CD8-positive, alpha-beta memory T cell (primary cell): ENCODE measurements around the gene LRRC56. TPM values are rescaled to one million over a fixed set of nuclear protein-coding genes. Genes with fewer than 3 reads are reported as not detected.

Source experiments
- CTCF ChIA-PET: fragments of 350-600 bp; sonication (Branson Sonifier 250); formaldehyde crosslinking; loops from one replicate; lab custom pipeline; 2021; ENCODE audit warnings: antibody characterized with exemption; lab: Charles Lee
- POLR2A ChIA-PET: fragments of 350-600 bp; sonication (Branson Sonifier 250); formaldehyde crosslinking; loops from one replicate; lab custom pipeline; 2021; ENCODE audit warnings: antibody characterized with exemption; lab: Charles Lee
- DNase-seq, 5 donors: peaks; one replicate each; pipeline versions ENCODE4 v3.0.0 to v3.0.0-alpha.2; 2020 to 2022; ENCODE audit warnings: mixed read lengths in 1 of 5
- H3K27ac ChIP-seq: one replicate; pipeline ENCODE4 v1.7.0; 2013; ENCODE audit warnings: low read depth, mild to moderate bottlenecking, low read length, moderate library complexity
- H3K27me3 ChIP-seq: 2 replicates; pipeline ENCODE4 v1.7.0; 2013; ENCODE audit warnings: low read length, mild to moderate bottlenecking; ENCODE audit not compliant: insufficient read depth, poor library complexity, severe bottlenecking
- H3K36me3 ChIP-seq: 2 replicates; pipeline ENCODE4 v1.7.0; 2013; ENCODE audit warnings: mild to moderate bottlenecking, low read length, moderate library complexity; ENCODE audit not compliant: insufficient read depth
- H3K4me1 ChIP-seq: 2 replicates; pipeline ENCODE4 v1.7.0; 2013; ENCODE audit warnings: mild to moderate bottlenecking, low read length, moderate library complexity; ENCODE audit not compliant: insufficient read depth
- H3K4me3 ChIP-seq: 2 replicates; pipeline ENCODE4 v1.7.0; 2013; ENCODE audit warnings: mild to moderate bottlenecking, low read length
- H3K9me3 ChIP-seq: 2 replicates; pipeline ENCODE4 v1.7.0; 2013; ENCODE audit warnings: mild to moderate bottlenecking, low read length
- H3K27ac Mint-ChIP-seq, 8 donors: one replicate each; pipeline ENCODE4 v1.8.0; 2020 to 2021; ENCODE audit warnings: mixed read lengths in 8 of 8, mild to moderate bottlenecking in 6 of 8, inconsistent platforms in 3 of 8, moderate library complexity in 3 of 8
- H3K27me3 Mint-ChIP-seq, 2 donors: one replicate each; pipeline ENCODE4 v1.8.0; 2020 to 2021; ENCODE audit warnings: mixed read lengths in 2 of 2, mild to moderate bottlenecking in 1 of 2, moderate library complexity in 1 of 2
- H3K36me3 Mint-ChIP-seq, 3 donors: one replicate each; pipeline ENCODE4 v1.8.0; 2020 to 2021; ENCODE audit warnings: mixed read lengths in 3 of 3, inconsistent platforms in 1 of 3, mild to moderate bottlenecking in 1 of 3
- H3K4me1 Mint-ChIP-seq, 3 donors: one replicate each; pipeline ENCODE4 v1.8.0; 2020 to 2021; ENCODE audit warnings: mixed read lengths in 3 of 3, inconsistent platforms in 1 of 3, mild to moderate bottlenecking in 1 of 3
- H3K4me3 Mint-ChIP-seq, 7 donors: one replicate each; pipeline ENCODE4 v1.8.0; 2020 to 2021; ENCODE audit warnings: mixed read lengths in 7 of 7, mild to moderate bottlenecking in 6 of 7, moderate library complexity in 4 of 7, inconsistent platforms in 2 of 7
- H3K9me3 Mint-ChIP-seq, 5 donors: one replicate each; pipeline ENCODE4 v1.8.0; 2020 to 2022; ENCODE audit warnings: mixed read lengths in 5 of 5, mild to moderate bottlenecking in 3 of 5, moderate library complexity in 2 of 5, inconsistent platforms in 1 of 5
- polyA plus RNA-seq: library from polyadenylated mRNA; unstranded; fragments of 300-500 nt; fragmentation: Illumina TruSeq; gene quantifications from one replicate; pipeline ENCODE4 v1.2.3, GENCODE V29; 2021
- total RNA-seq, 2 experiments: library from RNA; stranded (reverse); gene quantifications; one replicate each; pipeline ENCODE4 v1.2.3, GENCODE V29; 2021

LRRC56 gene
- total and polyA plus RNA-seq, 3 experiments from 2014 or later, result 0.81 to 2.1 (median 1.8) TPM

GRCh38 chr11:530960-531831, 6.1 kb upstream of the LRRC56 start:
- no peak overlapping the region for H3K4me3 ChIP-seq
- CTCF ChIA-PET, result interaction anchor here (1.3 kb wide), 1 partner anchor 10 kb away, joined by 4 read pairs; no protein-coding TSS in a partner anchor

GRCh38 chr11:531919-532526, 5.3 kb upstream of the LRRC56 start:
- Histone ChIP-seq H3K9me3 (no peaks in the 10 kb centered on the region), H3K4me3 (no peak overlapping the region), H3K4me1 (peaks cover 23% of the 10 kb centered on the region), H3K27ac (no peak overlapping the region), H3K36me3 (no peaks in the 10 kb centered on the region), H3K27me3 (no peaks in the 10 kb centered on the region)
- DNase-seq, result no peak
- Mint-ChIP-seq H3K27me3 (no peaks in the 10 kb centered on the region), H3K4me1 (peaks cover 3 to 13% (median 5%) of the 10 kb centered on the region in 3 donors), H3K9me3 (no peaks in the 10 kb centered on the region), H3K4me3 (peak overlapping the region in 3 of 7 donors; percentile 49 to 65 (median 58)), H3K36me3 (peaks cover 0 to 18% (median 0%) of the 10 kb centered on the region in 3 donors), H3K27ac (no peak overlapping the region)
- CTCF ChIA-PET, result interaction anchor here (1.3 kb wide), 1 partner anchor 11 kb away, joined by 4 read pairs; no protein-coding TSS in a partner anchor
- POLR2A ChIA-PET, result interaction anchor here (1.4 kb wide), 1 partner anchor 194 kb away, joined by 3 read pairs; no protein-coding TSS in a partner anchor

More at GRCh38 chr11:530960-531831, 6.1 kb upstream of the LRRC56 start:
- Mint-ChIP-seq H3K27me3 (no peaks in the 10 kb centered on the region), H3K9me3 (no peaks in the 10 kb centered on the region), H3K4me3 (peak overlapping the region in 2 of 7 donors; percentile 49 to 58), H3K4me1 (peaks cover 2 to 9% (median 2%) of the 10 kb centered on the region in 3 donors), H3K27ac (no peak overlapping the region), H3K36me3 (peaks cover 0 to 17% (median 0%) of the 10 kb centered on the region in 3 donors)
- Histone ChIP-seq H3K36me3 (no peaks in the 10 kb centered on the region), H3K9me3 (no peaks in the 10 kb centered on the region), H3K27me3 (no peaks in the 10 kb centered on the region), H3K4me1 (peaks cover 14% of the 10 kb centered on the region), H3K27ac (no peak overlapping the region)
- no peak for DNase-seq
- POLR2A ChIA-PET, result no interaction called here

DNA sequence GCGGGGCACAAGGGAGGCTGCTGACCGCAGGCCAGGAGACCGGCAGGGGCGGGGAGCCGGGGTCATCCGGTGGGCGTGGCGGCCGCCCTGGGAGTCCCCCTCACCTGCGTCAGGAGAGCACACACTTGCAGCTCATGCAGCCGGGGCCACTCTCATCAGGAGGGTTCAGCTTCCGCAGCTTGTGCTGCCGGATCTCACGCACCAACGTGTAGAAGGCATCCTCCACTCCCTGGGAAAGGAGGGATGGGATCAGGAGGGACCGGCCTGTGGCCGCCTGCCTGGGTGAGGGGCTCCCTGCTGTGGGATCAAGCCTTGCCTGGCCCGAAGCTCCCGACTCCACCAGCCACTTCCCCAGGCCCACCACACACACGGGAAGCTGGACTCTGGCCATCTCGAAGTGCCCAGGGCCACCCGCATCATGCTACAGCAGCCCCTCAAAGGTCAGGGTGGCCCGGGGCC, 4.8 kb upstream of the LRRC56 start:
- Mint-ChIP-seq H3K27ac (no peak overlapping the region), H3K9me3 (no peaks in the 10 kb centered on the region), H3K4me3 (peak overlapping the region in 2 of 7 donors; percentile 49 to 58), H3K27me3 (no peaks in the 10 kb centered on the region), H3K36me3 (peaks cover 0 to 18% (median 0%) of the 10 kb centered on the region in 3 donors), H3K4me1 (peaks cover 3 to 18% (median 5%) of the 10 kb centered on the region in 3 donors)
- no peaks in the 10 kb centered on the region for H3K27me3 ChIP-seq
- H3K36me3 ChIP-seq, result no peaks in the 10 kb centered on the region
- CTCF ChIA-PET, result interaction anchor here (1.3 kb wide), 1 partner anchor 11 kb away, joined by 4 read pairs; no protein-coding TSS in a partner anchor
- no peak overlapping the region for H3K4me3 ChIP-seq
- no peak overlapping the region for H3K27ac ChIP-seq
- H3K4me1 ChIP-seq, result peaks cover 28% of the 10 kb centered on the region
- DNase-seq, result no peak
- POLR2A ChIA-PET, result interaction anchor here (1.4 kb wide), 1 partner anchor 194 kb away, joined by 3 read pairs; no protein-coding TSS in a partner anchor
- H3K9me3 ChIP-seq, result no peaks in the 10 kb centered on the region

- H3K9me3 ChIP-seq, result no peaks in the 10 kb centered on the region
- Mint-ChIP-seq H3K27me3 (no peaks in the 10 kb centered on the region), H3K9me3 (no peaks in the 10 kb centered on the region), H3K4me1 (peaks cover 3 to 23% (median 9%) of the 10 kb centered on the region in 3 donors), H3K36me3 (peaks cover 0 to 18% (median 0%) of the 10 kb centered on the region in 3 donors), H3K27ac (no peak overlapping the region), H3K4me3 (peak overlapping the region in 1 of 7 donors; percentile 48)
- no peaks in the 10 kb centered on the region for H3K27me3 ChIP-seq
- H3K4me1 ChIP-seq, result peaks cover 33% of the 10 kb centered on the region
- H3K27ac ChIP-seq, result no peak overlapping the region
- no peaks in the 10 kb centered on the region for H3K36me3 ChIP-seq
- CTCF ChIA-PET, result interaction anchor here (0.9 kb wide), 1 partner anchor 21 kb away, joined by 3 read pairs; no protein-coding TSS in a partner anchor
- no peak overlapping the region for H3K4me3 ChIP-seq
- POLR2A ChIA-PET, result interaction anchor here (1.4 kb wide), 1 partner anchor 193 kb away, joined by 3 read pairs; no protein-coding TSS in a partner anchor
- DNase-seq, result no peak
These were observed 4.2 kb upstream of the LRRC56 start for GRCh38 chr11:532986-533585.

DNA sequence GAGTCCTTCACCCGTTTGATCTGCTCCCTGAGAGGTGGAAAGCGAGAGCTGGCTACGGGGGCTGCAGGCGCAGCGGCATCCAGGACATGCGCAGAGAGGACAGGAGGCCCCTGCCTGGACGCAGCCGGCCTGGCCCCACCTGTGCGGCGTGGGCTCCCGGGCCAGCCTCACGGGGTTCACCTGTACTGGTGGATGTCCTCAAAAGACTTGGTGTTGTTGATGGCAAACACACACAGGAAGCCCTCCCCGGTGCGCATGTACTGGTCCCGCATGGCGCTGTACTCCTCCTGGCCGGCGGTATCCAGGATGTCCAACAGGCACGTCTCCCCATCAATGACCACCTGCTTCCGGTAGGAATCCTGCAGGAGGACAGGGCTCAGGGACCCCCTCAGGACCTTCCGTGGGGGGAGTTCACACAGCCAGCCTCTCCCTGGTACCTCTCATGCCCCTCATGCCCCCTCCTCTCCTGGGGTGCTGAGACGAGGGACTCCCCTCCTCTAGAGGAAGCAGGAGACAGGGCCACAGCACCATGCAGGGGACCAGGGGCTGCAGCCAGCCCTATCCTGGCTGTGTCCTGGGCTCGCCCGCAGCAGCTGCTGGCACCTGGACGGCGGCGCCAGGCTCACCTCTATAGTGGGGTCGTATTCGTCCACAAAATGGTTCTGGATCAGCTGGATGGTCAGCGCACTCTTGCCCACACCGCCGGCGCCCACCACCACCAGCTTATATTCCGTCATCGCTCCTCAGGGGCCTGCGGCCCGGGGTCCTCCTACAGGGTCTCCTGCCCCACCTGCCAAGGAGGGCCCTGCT, 3.5 kb upstream of the LRRC56 start:
- H3K36me3 Mint-ChIP-seq, result peaks cover 0 to 18% (median 0%) of the 10 kb centered on the region in 3 donors

DNA sequence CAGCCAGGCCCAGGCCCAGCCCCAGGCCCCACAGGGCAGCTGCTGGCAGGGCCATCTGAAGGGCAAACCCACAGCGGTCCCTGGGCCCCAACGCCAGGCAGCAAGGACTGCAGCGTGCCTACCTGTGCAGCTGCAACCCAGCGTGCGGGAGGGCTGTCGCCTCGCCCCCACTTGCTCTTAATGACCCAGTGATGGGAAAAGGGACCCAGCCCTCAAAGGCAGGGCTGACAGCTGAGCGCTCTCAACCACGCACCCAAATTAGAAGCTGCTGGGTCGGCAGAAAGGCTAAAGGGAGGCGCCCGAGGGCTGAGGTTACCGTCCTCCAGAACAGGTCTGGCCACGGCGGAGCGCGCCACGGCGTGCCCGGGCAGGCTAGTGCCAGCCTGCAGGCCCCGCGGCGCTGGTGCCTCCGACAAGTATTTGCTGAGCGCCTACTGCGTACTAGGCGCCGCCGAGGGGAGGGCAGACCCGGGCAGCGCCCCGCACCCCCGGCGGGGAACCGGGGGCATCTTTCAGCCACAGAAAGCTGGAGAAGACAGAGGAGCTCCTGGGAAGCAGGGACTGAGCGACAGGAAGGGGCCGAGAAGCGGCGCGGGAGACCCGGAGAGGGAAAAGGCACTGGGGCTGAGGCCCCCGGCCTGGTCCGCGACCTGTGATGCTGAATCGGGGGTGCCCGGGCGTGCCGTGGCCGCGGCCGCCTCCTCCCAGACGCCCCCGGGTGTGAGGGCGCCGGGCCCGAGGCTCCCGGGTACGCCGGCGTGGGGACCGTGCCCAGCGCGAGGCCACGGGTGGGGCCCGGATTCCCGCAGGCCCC, 2.7 kb upstream of the LRRC56 start:
- Histone ChIP-seq H3K4me3 (peak overlapping the region; percentile 64), H3K9me3 (no peaks in the 10 kb centered on the region), H3K27ac (peak overlapping the region; percentile 65), H3K4me1 (peaks cover 37% of the 10 kb centered on the region), H3K27me3 (no peaks in the 10 kb centered on the region), H3K36me3 (no peaks in the 10 kb centered on the region)
- Mint-ChIP-seq H3K36me3 (peaks cover 0 to 18% (median 0%) of the 10 kb centered on the region in 3 donors), H3K27me3 (peaks cover 0 to 4% of the 10 kb centered on the region in 2 donors), H3K27ac (peak overlapping the region in 2 of 8 donors; percentile 17 to 38), H3K9me3 (no peaks in the 10 kb centered on the region), H3K4me3 (peak overlapping the region; percentile 58 to 92 (median 70)), H3K4me1 (peaks cover 3 to 32% (median 11%) of the 10 kb centered on the region in 3 donors)
- ChIA-PET CTCF (interaction anchor here (0.6 to 2.8 kb wide), 4 partner anchors 13 to 20 kb away, joined by 3 to 16 read pairs (median 6); no protein-coding TSS in a partner anchor), POLR2A (interaction anchor here (2.4 kb wide), 1 partner anchor 28 kb away, joined by 16 read pairs; the partner anchor contains the start of gene RNH1)
- DNase-seq, result peak in 2 of 5 donors; percentile 21 to 59

More for the DNA sequence above, 3.5 kb upstream of the LRRC56 start:
- Histone ChIP-seq H3K4me1 (peaks cover 37% of the 10 kb centered on the region), H3K36me3 (no peaks in the 10 kb centered on the region), H3K27ac (no peak overlapping the region), H3K9me3 (no peaks in the 10 kb centered on the region), H3K27me3 (no peaks in the 10 kb centered on the region), H3K4me3 (peak overlapping the region; percentile 64)
- DNase-seq, result no peak
- Mint-ChIP-seq H3K27ac (peak overlapping the region in 1 of 8 donors; percentile 74), H3K4me3 (peak overlapping the region in 5 of 7 donors; percentile 13 to 77 (median 64)), H3K4me1 (peaks cover 3 to 30% (median 11%) of the 10 kb centered on the region in 3 donors), H3K9me3 (no peaks in the 10 kb centered on the region), H3K27me3 (peaks cover 0 to 4% of the 10 kb centered on the region in 2 donors)
- POLR2A ChIA-PET, result interaction anchor here (1.4 kb wide), 1 partner anchor 192 kb away, joined by 3 read pairs; no protein-coding TSS in a partner anchor
- CTCF ChIA-PET, result interaction anchor here (0.6 to 0.9 kb wide), 2 partner anchors 21 kb away, joined by 3 read pairs; no protein-coding TSS in a partner anchor
